Middle frontal gyrus (tissue), 1 donor: Measurements from ENCODE around the gene C12orf57.

Experiments used
- DNase-seq: peaks from one replicate; pipeline ENCODE4 v3.0.0-alpha.2; 2015; ENCODE audit warnings: low spot score; ENCODE audit errors: extremely low spot score

C12orf57 gene

DNA sequence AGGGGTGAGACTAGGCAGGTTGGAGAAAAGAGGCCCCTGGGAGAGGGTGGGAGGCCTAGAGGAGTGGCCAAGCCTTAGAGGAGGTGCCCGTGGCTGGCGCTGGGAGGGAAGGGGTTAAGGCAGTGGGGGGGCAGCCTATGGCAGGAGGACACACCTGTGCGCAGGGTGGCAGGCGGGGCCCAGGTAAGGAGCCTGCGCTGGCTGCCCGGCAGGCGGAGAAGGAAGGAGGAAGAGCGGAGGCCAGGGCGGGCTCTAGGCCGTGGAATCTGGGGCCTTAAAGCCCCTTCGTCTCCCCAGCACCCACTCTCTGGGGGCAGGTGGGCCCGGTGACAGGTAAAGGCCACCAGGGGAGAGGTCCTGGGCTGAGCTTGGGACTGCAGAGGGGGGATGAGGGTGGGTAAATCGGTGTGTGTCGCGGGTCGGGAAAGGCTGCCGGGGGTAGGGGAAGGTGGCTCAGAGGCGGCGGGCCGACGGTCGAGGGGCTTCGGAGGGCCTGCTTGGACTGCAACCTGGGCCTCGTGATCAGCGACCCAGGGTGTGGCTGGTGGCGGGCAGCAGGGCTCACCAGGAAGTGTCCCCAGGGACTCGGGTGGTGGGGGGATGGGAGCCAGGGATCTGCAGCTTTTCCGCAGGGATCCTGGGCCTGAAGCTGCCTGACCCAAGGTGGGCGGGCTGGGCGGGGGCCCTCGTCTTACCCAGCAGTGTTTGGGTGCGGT, 19.4 kb downstream of the C12orf57 start:
- DNase-seq: no peak

DNA sequence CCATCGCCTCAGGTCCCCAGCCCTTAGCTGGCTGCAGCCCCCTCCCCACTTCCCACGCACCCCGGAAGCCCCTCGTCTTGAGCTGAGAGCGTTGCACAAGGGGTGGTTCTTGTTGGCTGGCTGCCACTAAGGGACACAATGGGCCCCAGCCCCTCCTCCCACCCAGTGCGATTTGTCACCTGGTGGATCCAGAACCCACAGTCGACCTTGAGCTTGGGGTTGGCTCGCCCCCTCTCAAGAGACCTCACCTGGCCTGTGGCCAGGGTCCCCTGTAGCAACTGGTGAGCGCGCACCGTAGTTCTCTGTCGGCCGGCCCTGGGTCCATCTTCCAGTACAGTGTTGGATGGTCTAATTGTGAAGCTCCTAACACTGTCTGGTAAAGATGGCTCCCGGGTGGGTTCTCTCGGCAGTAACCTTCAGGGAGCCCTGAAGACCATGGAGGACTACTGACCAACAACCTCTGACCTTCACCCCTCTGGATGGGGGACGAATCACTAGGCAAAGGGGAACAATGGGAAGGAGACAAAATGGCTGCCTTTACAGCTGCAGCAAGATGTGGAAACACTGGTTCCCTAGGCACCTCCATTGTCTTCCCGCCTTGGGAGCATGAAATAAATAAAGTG, 20.1 kb downstream of the C12orf57 start:
- DNase-seq: no peak

DNA sequence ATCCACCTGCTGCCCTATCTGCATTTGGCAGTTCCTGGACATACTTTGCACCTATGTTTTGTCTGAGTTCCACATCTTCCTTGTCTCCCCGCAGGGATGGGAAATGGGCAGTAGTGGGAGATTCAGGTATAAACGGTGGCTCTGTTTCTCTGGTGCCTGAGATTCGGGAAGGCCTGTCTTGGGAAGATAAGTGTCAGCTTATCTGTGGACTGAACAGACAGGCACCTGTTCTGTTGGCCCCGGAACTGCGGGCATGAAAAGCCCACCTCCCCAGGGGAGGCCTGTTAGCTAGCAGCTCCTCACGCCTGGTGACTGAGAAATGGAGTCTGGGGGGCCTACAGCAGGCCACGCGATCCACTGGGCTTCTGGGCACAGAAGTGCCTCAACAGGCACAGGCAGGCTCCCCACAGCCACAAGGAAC, 20.8 kb downstream of the C12orf57 start:
- DNase-seq: no peak

DNA sequence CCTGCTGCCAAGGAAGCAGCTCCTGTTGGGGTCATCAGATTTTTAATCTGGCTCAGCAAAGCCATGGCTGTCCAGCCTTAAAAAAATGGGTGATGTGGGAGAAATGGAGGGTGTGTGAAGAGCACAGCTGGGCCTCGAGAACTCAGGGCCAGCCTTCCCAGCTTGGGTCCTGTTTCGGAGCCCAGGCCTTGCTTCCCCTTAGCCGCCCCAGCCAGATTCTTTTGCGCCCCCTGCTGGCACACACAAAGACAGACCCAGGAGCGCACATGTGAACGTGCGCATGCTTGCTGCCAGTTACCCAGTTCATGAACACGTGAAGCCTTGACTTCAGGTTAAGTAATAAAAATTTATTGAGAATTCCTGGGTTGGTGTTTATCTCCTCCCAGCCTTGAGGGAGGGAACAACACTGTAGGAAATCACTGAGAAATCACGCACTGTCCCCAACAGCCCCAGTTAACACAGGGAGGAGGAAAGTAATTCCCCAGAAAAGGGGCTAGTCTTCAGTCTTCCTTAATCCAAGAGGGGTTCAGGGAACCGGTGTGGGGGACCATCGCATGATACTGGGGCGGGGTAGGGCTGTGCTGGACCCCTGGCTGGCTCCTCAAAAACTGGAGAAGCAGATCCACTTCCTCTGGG, 21.3 kb downstream of the C12orf57 start:
- DNase-seq: peak; percentile 66

DNA sequence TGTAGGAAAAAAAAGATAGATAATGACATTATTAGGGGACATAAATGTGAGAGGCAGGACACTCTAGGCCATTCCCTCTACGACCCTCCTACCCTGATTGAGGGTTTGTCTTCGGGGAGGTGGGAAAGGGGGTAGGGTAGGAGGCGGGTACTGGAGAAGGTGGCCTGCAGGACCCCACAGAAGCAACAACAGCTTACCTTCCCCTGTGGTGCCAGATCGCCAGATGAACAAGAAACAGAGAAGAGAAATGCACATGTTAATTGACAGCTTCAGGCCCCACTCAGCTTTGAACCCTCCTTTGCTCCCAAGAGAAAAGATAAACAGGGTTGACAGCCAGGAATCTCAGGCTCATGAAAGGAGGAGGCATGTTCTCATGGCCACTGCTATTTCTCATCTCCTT, 21.9 kb downstream of the C12orf57 start:
- no peak for DNase-seq

DNA sequence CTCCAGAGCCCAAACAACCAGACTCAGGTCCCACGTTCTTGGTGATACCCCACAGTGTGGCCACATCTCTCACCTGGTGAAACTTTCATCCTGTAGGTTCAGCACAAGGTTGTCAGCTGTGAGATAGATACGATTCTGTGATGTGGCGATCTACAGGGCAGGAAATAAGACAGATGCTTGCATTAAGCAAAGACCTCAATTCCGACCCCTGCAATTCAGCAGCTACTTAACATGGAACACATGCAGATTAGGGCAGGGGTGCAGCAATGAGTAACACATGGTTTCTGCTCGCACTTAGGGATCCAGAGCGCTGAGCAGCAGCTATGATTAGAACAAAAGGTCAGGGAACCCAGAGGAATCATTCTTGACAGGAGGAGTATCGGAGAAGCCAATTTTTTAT, 22.5 kb downstream of the C12orf57 start:
- DNase-seq: no peak

DNA sequence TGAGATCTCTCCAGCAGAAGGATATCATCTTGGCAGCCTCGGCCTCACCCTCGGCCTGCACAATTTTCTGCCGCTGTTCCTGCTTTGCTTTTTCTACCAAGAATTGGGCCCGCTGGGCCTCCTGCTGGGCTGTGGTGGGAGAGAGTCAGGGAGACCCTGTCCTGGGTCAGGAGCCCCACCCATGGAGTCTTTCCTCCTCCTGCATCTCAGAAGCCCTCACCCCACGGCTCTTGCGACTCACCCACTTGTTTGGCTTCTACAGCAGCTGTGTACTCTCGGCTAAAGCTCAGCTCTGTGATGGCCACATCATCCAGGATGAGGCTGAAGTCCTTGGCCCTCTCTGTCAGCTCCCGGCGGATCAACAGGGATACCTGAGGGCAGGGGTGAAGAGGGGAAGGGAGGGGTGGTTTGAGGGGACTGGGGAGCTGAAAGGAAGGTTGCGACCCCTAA, 23.9 kb downstream of the C12orf57 start:
- DNase-seq: no peak

DNA sequence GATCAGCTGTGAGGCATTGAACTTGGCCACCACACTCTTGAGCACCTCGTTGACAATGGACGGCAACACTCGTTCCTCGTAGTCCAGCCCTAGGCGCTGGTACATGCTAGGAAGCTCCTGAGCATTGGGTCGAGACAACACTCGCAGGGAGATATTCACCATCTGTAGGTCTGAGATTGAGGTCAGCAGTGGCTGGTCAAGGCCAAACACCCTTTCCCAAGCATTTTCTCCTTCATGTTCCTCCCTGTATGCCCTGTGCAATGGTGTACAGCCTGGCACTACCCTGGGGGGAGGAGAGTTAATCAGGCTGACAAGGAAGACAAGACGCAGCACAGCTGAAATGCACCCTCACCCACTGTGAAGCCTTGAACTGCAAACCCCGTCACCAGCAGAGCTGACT, 24.6 kb downstream of the C12orf57 start:
- DNase-seq: no peak

DNA sequence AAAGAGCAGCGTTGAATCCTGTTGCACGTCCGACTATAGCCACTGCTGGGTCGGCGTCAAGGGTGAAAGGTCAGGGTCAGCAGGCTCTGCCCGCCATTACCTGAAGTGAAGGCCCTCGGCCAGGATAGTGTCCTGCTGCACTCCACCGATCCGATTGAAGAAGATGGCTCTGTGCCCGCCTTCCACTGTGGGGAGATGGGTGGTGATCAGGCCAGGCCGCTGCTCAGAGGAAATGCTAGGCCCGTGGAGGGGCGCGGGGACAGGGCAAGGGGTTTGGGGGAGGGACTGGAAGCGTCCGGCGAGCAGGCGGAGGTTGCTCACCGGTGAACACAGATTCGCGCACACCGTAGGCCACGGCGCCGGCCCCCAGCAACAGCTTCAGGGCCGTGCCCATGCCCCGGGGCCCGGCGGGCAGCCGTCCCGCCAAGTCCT, 26.3 kb downstream of the C12orf57 start:
- DNase-seq: no peak

DNA sequence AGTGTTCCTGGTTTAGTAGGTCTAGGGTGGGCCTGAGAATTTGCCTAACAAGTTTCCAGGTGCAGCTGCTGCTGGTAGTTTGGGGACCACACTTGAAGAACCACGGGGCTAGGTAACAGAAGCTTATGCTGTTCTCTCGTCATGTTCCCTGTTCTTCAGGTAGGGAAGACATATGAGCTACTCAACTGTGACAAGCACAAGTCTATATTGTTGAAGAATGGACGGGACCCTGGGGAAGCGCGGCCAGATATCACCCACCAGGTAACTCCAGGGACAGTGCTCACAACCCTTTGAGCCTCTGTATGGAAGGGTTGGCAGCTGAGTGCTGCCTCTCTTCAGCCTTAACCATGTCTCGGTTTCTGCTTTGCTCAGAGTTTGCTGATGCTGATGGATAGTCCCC, 30.4 kb downstream of the C12orf57 start:
- DNase-seq: no peak

DNA sequence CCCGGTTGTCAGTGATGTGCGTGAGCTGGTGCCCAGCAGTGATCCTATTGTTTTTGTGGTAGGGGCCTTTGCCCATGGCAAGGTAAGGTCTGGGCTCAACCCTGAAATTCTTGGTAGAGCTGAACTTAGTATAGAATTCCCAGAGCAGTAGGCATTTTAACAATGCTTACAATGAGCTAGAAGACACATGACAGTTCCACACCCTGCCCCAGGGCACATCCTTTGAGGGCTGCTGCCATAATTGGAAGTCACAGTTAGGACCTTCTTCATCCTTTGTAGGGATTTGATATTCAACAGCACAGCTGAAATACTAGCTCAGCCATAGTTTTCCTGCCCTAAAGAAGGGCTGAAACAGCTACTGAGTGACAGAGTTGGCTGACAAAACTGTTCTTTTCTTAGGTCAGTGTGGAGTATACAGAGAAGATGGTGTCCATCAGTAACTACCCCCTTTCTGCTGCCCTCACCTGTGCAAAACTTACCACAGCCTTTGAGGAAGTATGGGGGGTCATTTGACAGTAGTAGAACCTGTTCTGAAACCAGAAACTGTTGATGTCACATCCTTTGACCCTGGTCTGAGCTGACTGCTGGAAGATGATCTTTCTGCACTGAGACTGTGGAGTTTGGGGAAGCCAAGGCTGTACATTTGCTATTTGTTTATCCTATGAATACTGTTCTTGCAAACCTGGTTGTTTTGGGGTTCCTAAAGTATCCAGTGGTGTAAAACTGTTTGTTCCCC, 31.6 kb downstream of the C12orf57 start:
- no peak for DNase-seq

DNA sequence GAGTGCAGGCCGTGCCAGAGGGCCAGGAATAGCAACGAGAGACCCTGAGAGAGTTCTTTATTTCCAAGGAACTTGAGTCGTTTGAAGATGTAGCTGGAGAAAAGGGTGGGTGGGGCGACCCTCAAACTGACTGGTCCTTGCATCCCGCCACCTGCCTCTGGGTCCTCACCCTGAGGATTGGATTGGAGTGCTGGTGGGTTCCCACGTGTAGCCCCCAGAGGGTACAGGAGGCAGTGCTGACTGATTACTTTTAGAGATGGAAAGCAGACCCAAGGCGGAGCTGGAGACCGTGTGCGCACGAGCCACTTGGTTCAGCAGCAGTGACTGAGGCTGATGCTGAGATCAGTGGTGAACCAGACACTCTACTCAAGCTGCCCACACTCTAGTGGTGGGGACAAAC, 33.8 kb downstream of the C12orf57 start:
- no peak for DNase-seq

DNA sequence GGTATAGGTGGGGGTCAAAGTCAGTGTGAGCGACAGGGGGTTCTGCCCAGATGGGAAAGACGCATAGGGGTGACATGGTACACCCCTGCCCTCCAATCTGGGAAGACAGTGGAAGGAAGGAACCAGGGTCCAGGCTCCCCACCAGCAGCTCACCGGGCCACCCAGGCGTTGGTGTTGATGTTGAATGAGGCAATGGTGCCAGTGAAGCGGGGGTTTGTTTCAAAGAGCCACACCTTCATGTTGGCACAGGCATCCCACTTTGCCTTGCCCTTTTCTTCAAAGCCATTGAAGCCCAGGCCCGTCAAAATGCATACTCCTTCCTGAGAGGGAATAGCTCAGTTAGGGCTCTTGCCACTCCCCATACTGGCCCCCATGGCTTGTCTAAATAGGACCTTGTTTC, 34.4 kb downstream of the C12orf57 start:
- no peak for DNase-seq

DNA sequence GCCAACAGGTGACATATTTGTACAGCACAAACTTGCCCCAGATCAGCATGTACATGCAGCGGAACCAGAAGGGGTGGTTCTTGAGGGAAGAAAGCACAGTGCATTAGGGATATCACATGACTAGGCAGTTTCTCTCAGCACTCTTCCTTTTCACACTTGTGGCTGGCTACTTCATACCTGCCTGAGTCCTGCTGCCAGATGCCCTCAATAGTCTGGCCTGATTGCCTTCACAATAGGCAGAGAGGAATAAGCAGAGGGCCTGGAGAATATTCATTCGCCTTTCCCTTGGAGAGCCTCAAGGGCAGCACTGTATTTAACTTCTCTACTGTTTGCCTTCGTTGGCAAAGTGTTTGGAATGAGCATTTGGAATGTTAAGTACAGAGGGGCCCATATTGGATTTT, 34.8 kb downstream of the C12orf57 start:
- no peak for DNase-seq

DNA sequence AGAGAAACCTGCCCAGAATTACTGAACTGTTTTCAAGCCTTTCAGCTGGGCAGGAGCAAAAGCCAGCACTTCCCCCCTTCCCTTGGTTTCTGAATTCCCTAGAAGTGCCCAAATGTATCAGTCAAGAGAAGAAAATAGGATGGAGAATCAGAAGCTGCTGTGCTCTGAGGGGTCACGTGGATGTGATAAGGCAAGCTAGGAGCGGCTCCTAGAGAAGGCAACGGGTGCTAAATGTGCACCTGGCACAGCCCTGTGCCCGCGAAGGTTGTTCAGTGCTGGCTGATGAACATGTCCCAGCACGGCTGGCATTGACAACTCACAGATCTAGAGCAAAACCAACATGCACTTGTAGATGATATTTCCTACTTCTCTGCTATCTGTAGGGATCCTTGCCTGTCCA, 35.2 kb downstream of the C12orf57 start:
- no peak for DNase-seq

DNA sequence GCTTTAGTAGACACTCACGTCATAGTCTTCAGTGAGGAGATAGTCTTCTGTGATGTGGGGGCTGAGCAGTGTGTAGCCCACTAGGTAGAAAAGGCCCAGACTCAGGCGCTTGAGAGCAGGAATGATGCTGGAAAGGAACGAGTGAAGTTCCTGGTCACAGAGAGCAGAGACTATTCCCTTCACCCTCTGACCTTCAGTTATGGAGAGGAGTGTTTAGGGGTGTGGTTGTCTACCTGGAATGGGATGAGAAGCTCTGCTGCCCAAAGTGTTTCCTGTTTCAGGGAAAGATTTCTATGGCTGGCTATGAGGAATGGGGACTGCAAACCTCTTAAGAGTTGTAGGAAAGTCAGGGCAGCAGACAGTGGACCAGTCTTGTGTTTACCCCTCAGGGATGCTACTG, 35.6 kb downstream of the C12orf57 start:
- DNase-seq: no peak

DNA sequence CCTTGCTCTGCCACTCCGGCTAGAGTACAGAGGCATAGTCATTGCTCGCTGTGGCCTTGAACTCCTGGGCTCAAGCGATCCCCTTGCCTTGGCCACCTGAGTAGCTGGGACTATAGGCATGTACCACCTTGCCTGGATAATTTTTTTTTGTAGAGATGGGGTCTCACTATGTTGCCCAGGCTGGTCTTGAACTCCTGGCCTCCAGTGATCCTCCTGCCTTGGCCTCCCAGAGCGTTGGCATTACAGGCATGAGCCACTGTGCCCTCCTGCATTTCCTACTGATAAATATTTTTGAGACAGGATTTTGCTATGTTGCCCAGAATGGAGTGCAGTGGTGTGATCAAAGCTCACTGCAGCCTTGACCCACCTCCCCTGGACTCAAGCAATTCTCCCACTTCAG, 36.3 kb downstream of the C12orf57 start:
- no peak for DNase-seq

DNA sequence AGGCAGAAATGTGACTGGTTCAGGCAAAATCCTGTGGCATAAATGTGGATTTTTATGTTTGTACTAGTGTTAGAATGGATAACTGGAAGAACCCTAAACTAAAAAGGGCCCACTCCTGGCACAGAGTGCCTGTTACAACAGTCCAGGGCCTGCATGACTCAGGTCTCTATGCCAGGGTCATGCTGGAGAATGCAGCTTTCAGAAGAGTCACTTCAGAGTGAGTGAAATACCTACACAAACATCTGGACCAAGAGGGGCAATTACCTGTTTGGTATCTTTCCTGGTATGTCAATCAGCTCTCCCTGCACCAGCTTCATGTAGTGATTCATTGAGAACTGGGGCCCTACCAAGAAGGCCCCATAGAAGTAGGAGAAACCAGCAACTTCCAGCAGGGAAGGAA, 36.9 kb downstream of the C12orf57 start:
- no peak for DNase-seq

DNA sequence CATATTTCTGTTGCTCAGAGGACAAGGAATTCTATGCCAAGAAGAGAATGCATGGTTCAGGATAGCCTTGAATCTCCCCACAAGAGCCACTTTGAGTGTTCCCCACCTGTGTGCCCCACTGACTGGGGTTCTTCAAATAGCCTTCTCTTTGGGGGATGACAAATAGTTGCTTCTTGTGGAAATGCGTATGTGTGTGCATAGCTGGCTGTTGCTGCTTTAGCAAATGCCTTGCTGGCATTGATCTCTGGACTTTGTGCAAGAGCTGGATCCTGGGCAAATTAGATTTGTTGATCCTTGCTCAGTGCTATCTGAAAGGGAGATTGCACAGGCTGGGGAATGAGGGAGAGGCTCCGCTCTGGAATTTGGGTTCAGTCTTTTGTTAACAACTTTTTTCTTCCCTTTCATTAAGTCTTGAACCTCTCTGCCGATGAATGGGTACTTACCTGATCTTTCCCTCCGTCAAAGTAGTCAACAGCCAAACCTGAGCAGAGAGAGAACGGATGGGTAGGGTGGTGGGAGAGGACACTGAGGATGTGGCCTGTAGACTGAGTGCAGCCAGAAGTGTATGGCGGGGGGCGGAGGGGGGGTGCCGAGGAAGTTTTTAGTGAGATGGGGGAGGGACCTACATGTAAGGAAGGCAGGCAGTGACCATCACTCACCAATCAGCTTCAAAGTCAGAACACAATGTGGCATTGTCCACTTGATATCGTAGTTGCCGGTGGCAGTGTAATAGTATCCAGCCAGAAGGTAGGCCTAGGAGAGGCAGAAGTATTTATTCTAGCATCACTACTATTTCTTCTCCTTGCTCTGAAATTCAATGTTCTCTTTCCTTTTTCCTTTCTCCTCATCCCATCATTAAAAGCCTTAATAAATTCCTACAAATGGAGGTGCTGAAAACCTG, 37.6 kb downstream of the C12orf57 start:
- DNase-seq: no peak

DNA sequence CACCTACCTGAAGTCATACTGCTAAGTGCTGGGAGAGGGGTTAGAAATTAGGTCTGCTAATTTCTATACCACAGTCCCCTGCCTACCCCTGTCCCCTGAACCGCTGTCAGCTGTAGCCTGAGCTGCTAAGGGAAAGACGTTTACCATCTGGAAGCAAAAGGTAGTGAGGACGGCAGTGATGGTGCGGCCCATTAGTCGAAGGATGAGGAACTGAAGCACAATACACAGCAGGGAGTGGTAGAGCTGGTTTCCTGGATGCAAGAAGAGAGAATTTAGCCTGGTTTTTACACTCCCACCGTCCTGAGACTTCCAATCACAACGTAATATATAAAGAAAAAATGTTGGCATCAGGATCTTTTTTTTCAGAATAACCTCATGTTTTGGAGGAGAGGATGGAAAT, 38.7 kb downstream of the C12orf57 start:
- no peak for DNase-seq

DNA sequence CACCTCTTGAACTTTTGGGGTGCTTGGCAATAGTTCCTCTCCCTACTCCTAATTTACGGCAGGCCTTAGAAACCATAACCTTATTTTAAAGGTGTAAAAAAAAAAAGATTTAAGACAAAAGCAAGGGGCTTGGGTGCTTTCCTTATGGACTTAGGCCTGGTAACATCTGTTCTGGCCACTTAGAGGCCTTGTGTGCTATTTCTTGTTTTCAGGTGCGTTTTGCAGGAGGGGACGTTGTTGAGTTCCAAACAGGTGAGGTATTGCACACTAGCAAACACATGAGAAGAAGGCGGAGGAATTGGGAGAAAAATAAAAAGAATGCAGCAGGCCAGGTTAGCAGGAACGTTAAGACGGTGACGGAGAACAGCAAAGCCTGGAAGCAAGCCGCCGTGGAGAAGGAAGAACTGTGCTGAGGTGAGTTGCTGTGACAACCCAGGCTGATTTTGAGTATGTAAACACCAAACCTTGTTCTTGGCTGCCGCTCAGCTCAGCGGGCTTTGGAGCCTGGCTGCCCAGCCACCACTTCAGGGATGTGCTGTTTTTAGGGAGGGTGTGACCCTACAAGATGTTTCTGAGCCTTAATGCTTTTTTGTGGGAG, 44.2 kb downstream of the C12orf57 start:
- DNase-seq: no peak
